GM18951 (cell line): ENCODE results near the gene KLF7.

ENCODE experiments used
- POLR2A ChIP-seq: IDR thresholded peaks from 4 replicates; pipeline ENCODE4 v1.6.1; 2011; ENCODE audit warnings: mild to moderate bottlenecking; ENCODE audit not compliant: insufficient read length, insufficient read depth; ENCODE audit errors: extremely low read depth
- in situ Hi-C: fragments of 300-500 bp; cut with MboI; formaldehyde crosslinking; loops from one replicate; pipeline ENCODE4 v1.12.0; 2022; ENCODE audit warnings: low sequenced_read_pairs, mixed read lengths, inconsistent platforms; ENCODE audit not compliant: unreplicated experiment

Gene KLF7

GRCh38 chr2:207136874-207137273 is 28.9 kb downstream of the KLF7 start:
- no peak for TF ChIP-seq POLR2A
- in situ Hi-C loops: no loop called here

- TF ChIP-seq POLR2A: no peak
These were observed 29.8 kb downstream of the KLF7 start for GRCh38 chr2:207135801-207136457.

GRCh38 chr2:207135340-207135739 is 30.4 kb downstream of the KLF7 start:
- TF ChIP-seq POLR2A: no peak
- in situ Hi-C loops: no loop called here

More at GRCh38 chr2:207135801-207136457, 29.8 kb downstream of the KLF7 start:
- in situ Hi-C loops: no loop called here

GRCh38 chr2:207133820-207134519 is 31.8 kb downstream of the KLF7 start:
- TF ChIP-seq POLR2A: no peak
- in situ Hi-C loops: no loop called here

GRCh38 chr2:207133458-207133819 is 32.3 kb downstream of the KLF7 start:
- no peak for TF ChIP-seq POLR2A
- in situ Hi-C loops: no loop called here

GRCh38 chr2:207132019-207132418 is 33.7 kb downstream of the KLF7 start:
- in situ Hi-C loops: no loop called here

GRCh38 chr2:207131594-207131993 is 34.2 kb downstream of the KLF7 start:
- no peak for TF ChIP-seq POLR2A
- in situ Hi-C loops: no loop called here

More at GRCh38 chr2:207132019-207132418, 33.7 kb downstream of the KLF7 start:
- TF ChIP-seq POLR2A: no peak

GRCh38 chr2:207130958-207131521 is 34.7 kb downstream of the KLF7 start:
- in situ Hi-C loops: no loop called here
- TF ChIP-seq POLR2A: no peak

- TF ChIP-seq POLR2A: no peak
- in situ Hi-C loops: no loop called here
These were observed 35.9 kb downstream of the KLF7 start for GRCh38 chr2:207129821-207130220.

GRCh38 chr2:207128867-207129266 is 36.9 kb downstream of the KLF7 start:
- in situ Hi-C loops: no loop called here
- no peak for TF ChIP-seq POLR2A

- no peak for TF ChIP-seq POLR2A
- in situ Hi-C loops: no loop called here
These were observed 38.9 kb downstream of the KLF7 start for GRCh38 chr2:207126724-207127308.

- no peak for TF ChIP-seq POLR2A
- in situ Hi-C loops: no loop called here
These were observed 41.9 kb downstream of the KLF7 start for GRCh38 chr2:207123776-207124391.

GRCh38 chr2:207123335-207123744 is 42.4 kb downstream of the KLF7 start:
- no peak for TF ChIP-seq POLR2A
- in situ Hi-C loops: no loop called here
